ENCODE data around the gene ITFG1. TPM values are rescaled to one million over a fixed set of nuclear protein-coding genes. Genes with fewer than 3 reads are reported as not detected.

Gene ITFG1
- total RNA-seq, 1 experiment from 2014 or later = 28.1 TPM

DNA sequence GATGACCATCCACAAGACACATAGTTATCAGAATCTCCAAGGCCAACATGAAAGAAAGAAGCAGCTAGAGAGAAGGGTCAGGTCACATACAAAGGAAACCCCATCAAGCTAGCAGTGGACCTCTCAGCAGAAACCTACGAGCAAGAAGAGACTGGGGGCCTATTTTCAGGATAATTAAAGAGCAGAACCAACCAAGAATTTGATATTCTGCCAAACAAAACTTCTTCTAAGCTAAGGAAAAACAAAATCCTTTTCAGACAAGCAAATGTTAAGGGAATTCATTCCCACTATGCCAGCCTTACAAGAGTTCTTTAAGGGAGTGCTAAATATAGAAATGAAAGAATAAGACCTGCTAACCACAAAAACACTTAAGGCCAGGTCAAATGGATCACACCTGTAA, 47.8 kb downstream of the ITFG1 start:
- H3K4me3 ChIP-seq (ENCODE audit: insufficient read depth, low read depth, low read length) = no peak overlapping the region
- no peaks in the 10 kb centered on the region for H3K27me3 ChIP-seq (ENCODE audit: control insufficient read depth, insufficient read depth, low read length)
- no peak for DNase-seq
- H3K36me3 ChIP-seq (replicated peaks; ENCODE audit: control insufficient read depth, insufficient read depth, low read length) = no peaks in the 10 kb centered on the region; the same call in 1 of the 2 replicates

DNA sequence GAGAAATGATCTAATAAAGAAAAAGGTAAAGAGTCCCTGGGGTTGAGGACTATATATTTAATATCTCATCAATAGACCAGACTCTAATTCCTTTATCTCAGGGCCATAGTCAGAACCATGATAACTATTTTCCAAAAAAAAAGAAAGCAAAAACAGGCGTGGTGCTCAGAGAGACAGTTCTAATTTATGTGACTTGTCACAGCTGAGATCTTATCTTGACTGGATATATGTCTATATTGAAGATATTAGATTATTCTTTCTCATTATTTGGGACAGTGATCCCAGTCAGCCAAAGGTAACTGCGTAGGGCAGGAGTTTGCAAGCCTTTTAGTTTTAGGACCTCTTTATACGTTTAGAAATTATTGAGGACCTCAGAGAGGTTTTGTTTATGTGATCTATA, 52.4 kb downstream of the ITFG1 start:
- Histone ChIP-seq H3K36me3 (replicated peaks; ENCODE audit: control insufficient read depth, insufficient read depth, low read length) (no peaks in the 10 kb centered on the region; the same call in 1 of the 2 replicates), H3K4me3 (ENCODE audit: insufficient read depth, low read depth, low read length) (no peak overlapping the region), H3K27me3 (ENCODE audit: control insufficient read depth, insufficient read depth, low read length) (no peaks in the 10 kb centered on the region)
- no peak for DNase-seq

GRCh38 chr16:47395733-47396498, 64.9 kb downstream of the ITFG1 start:
- DNase-seq = no peak
- Histone ChIP-seq H3K4me3 (ENCODE audit: insufficient read depth, low read depth, low read length) (no peak overlapping the region), H3K27me3 (ENCODE audit: control insufficient read depth, insufficient read depth, low read length) (no peaks in the 10 kb centered on the region), H3K36me3 (replicated peaks; ENCODE audit: control insufficient read depth, insufficient read depth, low read length) (no peaks in the 10 kb centered on the region)

GRCh38 chr16:47392081-47392480, 68.8 kb downstream of the ITFG1 start:
- DNase-seq = no peak
- Histone ChIP-seq H3K4me3 (ENCODE audit: insufficient read depth, low read depth, low read length) (no peak overlapping the region), H3K27me3 (ENCODE audit: control insufficient read depth, insufficient read depth, low read length) (no peaks in the 10 kb centered on the region), H3K36me3 (replicated peaks; ENCODE audit: control insufficient read depth, insufficient read depth, low read length) (no peaks in the 10 kb centered on the region)

- H3K36me3 ChIP-seq (replicated peaks; ENCODE audit: control insufficient read depth, insufficient read depth, low read length) = no peaks in the 10 kb centered on the region
- DNase-seq = no peak
- no peak overlapping the region for H3K4me3 ChIP-seq (ENCODE audit: insufficient read depth, low read depth, low read length)
- H3K27me3 ChIP-seq (ENCODE audit: control insufficient read depth, insufficient read depth, low read length) = no peaks in the 10 kb centered on the region
Observed at GRCh38 chr16:47388705-47389104, 72.2 kb downstream of the ITFG1 start.

DNA sequence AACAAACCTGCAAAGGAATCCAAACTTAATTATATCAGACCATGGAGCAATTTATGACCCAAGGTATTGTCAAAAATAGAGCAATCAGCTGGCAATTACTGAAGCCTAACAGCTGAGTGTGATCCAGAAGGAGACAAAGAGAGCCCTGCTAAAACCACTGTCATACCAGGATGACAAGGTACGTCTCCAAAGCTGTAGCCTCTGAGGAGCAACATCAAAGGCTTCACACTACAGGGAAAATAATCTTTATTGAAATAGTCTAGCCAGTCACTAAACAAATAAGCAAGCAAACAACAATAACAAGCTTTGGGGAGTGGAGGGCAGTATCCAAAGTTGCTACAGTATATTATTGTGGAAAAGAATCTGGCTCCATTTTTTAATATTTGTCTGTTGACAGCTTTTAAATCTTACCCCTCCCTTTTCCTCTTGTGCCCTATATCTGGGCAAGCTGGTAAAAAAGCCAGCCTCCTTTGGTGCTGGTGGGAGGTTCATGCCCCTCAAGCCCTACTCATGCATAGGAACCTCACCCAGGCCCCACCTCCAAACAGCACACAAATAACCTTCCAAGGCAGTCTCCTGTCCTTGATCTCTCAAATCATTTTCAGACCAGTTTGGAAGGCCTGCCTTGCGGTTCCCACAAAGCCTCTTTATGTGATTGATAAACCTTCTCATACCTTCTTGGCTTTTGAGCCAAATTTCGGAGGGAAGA, 73.7 kb downstream of the ITFG1 start:
- no peak overlapping the region for H3K4me3 ChIP-seq (ENCODE audit: insufficient read depth, low read depth, low read length)
- H3K27me3 ChIP-seq (ENCODE audit: control insufficient read depth, insufficient read depth, low read length) = no peaks in the 10 kb centered on the region
- H3K36me3 ChIP-seq (replicated peaks; ENCODE audit: control insufficient read depth, insufficient read depth, low read length) = no peaks in the 10 kb centered on the region
- DNase-seq = no peak

DNA sequence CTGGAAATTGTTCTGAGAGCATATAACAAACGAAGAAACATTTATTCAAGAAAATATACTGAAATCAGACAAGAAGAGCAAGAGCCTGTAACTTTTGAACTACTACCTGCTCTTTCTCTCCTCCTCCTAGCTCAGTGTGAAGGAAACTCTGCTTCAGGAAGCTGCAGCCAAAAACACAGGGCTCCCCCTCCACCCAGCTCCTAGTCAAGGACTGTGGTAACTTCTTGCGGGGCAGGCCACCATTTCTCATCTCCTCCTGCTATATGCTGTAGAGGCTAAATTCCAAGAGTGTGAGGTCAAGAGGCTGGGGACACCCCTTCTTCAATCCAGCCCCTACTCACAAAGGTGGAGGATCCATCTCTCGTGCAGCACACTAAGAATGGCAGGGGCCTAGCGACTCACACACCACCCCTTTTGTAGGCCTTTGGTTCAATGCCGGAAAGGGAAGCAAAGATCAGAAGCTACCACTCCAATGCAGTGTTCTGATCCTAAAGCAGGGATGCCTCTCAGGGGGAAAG, 74.6 kb downstream of the ITFG1 start:
- no peak for DNase-seq

DNA sequence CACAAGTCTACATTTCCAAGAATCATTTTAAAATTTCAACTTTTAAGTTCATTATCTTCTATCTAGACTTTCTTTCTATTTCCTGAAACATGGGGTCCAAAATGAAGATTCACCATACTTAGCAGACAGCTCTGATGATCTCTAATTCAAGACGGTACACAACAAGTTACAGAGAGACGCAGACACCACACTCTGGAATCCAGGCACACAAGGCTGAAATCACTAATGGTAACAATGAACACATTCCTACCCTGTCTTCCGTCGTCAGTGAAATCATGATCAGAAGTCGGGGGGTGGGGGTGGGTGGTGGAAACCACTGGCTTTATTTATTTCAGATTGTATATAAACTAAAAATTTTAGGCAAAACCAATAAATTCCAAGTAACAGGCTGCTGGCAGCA, 78.5 kb downstream of the ITFG1 start:
- DNase-seq = no peak
- H3K36me3 ChIP-seq (replicated peaks; ENCODE audit: control insufficient read depth, insufficient read depth, low read length) = no peaks in the 10 kb centered on the region
- no peak overlapping the region for H3K4me3 ChIP-seq (ENCODE audit: insufficient read depth, low read depth, low read length)
- H3K27me3 ChIP-seq (ENCODE audit: control insufficient read depth, insufficient read depth, low read length) = no peaks in the 10 kb centered on the region

More for the DNA sequence above, 74.6 kb downstream of the ITFG1 start:
- H3K4me3 ChIP-seq (ENCODE audit: insufficient read depth, low read depth, low read length) = no peak overlapping the region
- H3K36me3 ChIP-seq (replicated peaks; ENCODE audit: control insufficient read depth, insufficient read depth, low read length) = no peaks in the 10 kb centered on the region
- no peaks in the 10 kb centered on the region for H3K27me3 ChIP-seq (ENCODE audit: control insufficient read depth, insufficient read depth, low read length)

GRCh38 chr16:47377154-47377553, 83.7 kb downstream of the ITFG1 start:
- Histone ChIP-seq H3K4me3 (ENCODE audit: insufficient read depth, low read depth, low read length) (no peak overlapping the region), H3K36me3 (replicated peaks; ENCODE audit: control insufficient read depth, insufficient read depth, low read length) (no peaks in the 10 kb centered on the region), H3K27me3 (ENCODE audit: control insufficient read depth, insufficient read depth, low read length) (no peaks in the 10 kb centered on the region)
- DNase-seq = no peak

- Histone ChIP-seq H3K4me3 (ENCODE audit: insufficient read depth, low read depth, low read length) (no peak overlapping the region), H3K27me3 (ENCODE audit: control insufficient read depth, insufficient read depth, low read length) (no peaks in the 10 kb centered on the region), H3K36me3 (replicated peaks; ENCODE audit: control insufficient read depth, insufficient read depth, low read length) (no peaks in the 10 kb centered on the region)
- no peak for DNase-seq
Observed at GRCh38 chr16:47375423-47375822, 85.4 kb downstream of the ITFG1 start.

DNA sequence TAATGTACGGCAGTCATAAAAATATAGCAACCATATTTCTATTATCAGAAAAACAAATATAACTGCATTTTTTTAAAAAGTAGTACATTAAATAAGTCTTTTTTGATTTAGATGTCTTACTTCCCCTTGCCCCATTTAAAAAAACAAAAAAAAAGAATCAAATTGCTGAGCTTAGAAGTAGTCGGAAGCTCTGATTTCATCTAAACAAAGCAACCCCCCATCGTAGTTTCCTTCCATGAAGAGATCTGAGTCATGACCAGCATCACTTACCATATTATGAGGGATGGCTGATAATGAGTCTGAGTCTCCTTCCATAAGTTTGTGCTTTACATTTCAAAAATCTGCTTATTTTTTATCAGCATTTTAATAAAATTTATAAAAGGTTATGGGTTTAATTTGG, 86.2 kb downstream of the ITFG1 start:
- DNase-seq = no peak
- no peaks in the 10 kb centered on the region for H3K27me3 ChIP-seq (ENCODE audit: control insufficient read depth, insufficient read depth, low read length)
- no peaks in the 10 kb centered on the region for H3K36me3 ChIP-seq (replicated peaks; ENCODE audit: control insufficient read depth, insufficient read depth, low read length)
- no peak overlapping the region for H3K4me3 ChIP-seq (ENCODE audit: insufficient read depth, low read depth, low read length)

- no peaks in the 10 kb centered on the region for H3K36me3 ChIP-seq (replicated peaks; ENCODE audit: control insufficient read depth, insufficient read depth, low read length)
- H3K4me3 ChIP-seq (ENCODE audit: insufficient read depth, low read depth, low read length) = no peak overlapping the region
- no peak for DNase-seq
- H3K27me3 ChIP-seq (ENCODE audit: control insufficient read depth, insufficient read depth, low read length) = peaks cover 1% of the 10 kb centered on the region; the same call in 1 of the 2 replicates
Observed at GRCh38 chr16:47371271-47372014, 89.4 kb downstream of the ITFG1 start.

DNA sequence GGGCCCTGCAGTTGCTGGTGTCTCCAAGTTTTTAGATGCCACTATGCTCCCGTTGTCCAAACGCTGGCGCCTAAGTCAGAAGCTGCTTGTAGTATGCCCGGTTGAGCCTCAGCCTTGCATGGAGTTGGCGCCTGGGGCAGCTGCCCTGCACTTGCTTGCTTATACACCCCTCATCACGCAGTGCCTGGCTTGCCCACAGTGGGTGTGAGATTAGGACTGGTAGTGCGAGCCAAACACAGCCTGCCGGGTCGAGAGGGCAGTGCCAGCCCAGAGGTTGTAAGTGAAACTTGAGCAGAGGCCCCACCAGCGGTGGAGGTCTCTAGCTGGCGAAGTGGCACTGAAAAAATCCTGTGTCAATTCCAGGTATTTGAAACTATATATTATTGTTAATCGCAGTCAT, 90.3 kb downstream of the ITFG1 start:
- no peak for DNase-seq

DNA sequence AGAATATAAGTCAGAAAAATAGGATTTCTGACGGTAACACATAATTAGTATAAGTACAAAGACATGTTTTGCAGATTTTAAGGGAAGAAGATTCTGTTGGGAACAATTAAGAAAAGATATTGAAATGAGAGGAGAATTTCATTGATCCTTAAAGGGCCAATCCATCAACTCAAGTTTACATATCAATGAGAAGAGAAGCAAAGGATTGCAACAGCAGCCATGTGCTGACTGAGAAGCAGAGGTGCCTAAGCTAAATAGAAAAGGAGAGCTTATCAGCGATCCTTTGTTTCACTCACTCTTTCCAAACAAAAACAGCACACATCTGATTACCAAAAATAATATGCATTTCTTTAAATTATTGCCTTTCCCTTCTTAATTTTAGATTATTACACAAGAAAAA, 94.6 kb downstream of the ITFG1 start:
- H3K27me3 ChIP-seq (ENCODE audit: control insufficient read depth, insufficient read depth, low read length) = peaks cover 1% of the 10 kb centered on the region; the same call in 1 of the 2 replicates
- peak; percentile 26 for DNase-seq
- H3K4me3 ChIP-seq (ENCODE audit: insufficient read depth, low read depth, low read length) = no peak overlapping the region
- H3K36me3 ChIP-seq (replicated peaks; ENCODE audit: control insufficient read depth, insufficient read depth, low read length) = no peaks in the 10 kb centered on the region

More for the DNA sequence above, 90.3 kb downstream of the ITFG1 start:
- Histone ChIP-seq H3K4me3 (ENCODE audit: insufficient read depth, low read depth, low read length) (no peak overlapping the region), H3K27me3 (ENCODE audit: control insufficient read depth, insufficient read depth, low read length) (peaks cover 1% of the 10 kb centered on the region; the same call in 1 of the 2 replicates), H3K36me3 (replicated peaks; ENCODE audit: control insufficient read depth, insufficient read depth, low read length) (no peaks in the 10 kb centered on the region)
